Natural killer cell (primary cell): ENCODE results near the gene PTGES3L. TPM values are rescaled to one million over a fixed set of nuclear protein-coding genes. Genes with fewer than 3 reads are reported as not detected.

Source experiments
- ATAC-seq, 3 donors: fragments of 150-1000 bp in 2 of 3; fragments of 200-7000 bp in 1 of 3; cut with Tn5 transposase; 1 replicate in 1 of 3; 2 replicates in 2 of 3; pipeline ENCODE4 v1.10.0; 2021; ENCODE audit warnings: mild to moderate bottlenecking in 2 of 3, moderate library complexity in 2 of 3
- DNase-seq, 2 donors: peaks; one replicate each; pipeline versions ENCODE4 v3.0.0 to v3.0.0-alpha.2; 2013 to 2021; ENCODE audit warnings: mixed read lengths in 1 of 2
- H3K27ac ChIP-seq: one replicate; pipeline ENCODE4 v1.5.1; 2013; ENCODE audit warnings: mild to moderate bottlenecking, low read length
- H3K27me3 ChIP-seq: one replicate; pipeline ENCODE4 v1.6.1; 2013; ENCODE audit warnings: low read length; ENCODE audit not compliant: control insufficient read depth, insufficient read depth
- H3K36me3 ChIP-seq: one replicate; pipeline ENCODE4 v1.6.1; 2013; ENCODE audit warnings: low read length; ENCODE audit not compliant: control insufficient read depth, insufficient read depth
- H3K4me1 ChIP-seq: one replicate; pipeline ENCODE4 v1.6.1; 2013; ENCODE audit warnings: low read length; ENCODE audit not compliant: control insufficient read depth, insufficient read depth
- H3K4me3 ChIP-seq: one replicate; pipeline ENCODE4 v1.5.1; 2013; ENCODE audit warnings: low read length
- H3K9me3 ChIP-seq: one replicate; pipeline ENCODE4 v1.6.1; 2013; ENCODE audit warnings: low read length; ENCODE audit not compliant: control insufficient read depth, insufficient read depth
- H3K27ac Mint-ChIP-seq, 2 donors: one replicate each; pipeline ENCODE4 v1.8.0; 2022; ENCODE audit warnings: mild to moderate bottlenecking in 2 of 2, mixed read lengths in 2 of 2, moderate library complexity in 1 of 2
- H3K27me3 Mint-ChIP-seq, 2 donors: one replicate each; pipeline ENCODE4 v1.8.0; 2022; ENCODE audit warnings: low read depth in 2 of 2, mixed read lengths in 2 of 2
- H3K36me3 Mint-ChIP-seq: one replicate; pipeline ENCODE4 v1.8.0; 2022; ENCODE audit warnings: mixed read lengths
- H3K4me1 Mint-ChIP-seq, 2 donors: one replicate each; pipeline ENCODE4 v1.8.0; 2022; ENCODE audit warnings: mixed read lengths in 2 of 2
- H3K4me3 Mint-ChIP-seq: one replicate; pipeline ENCODE4 v1.8.0; 2022; ENCODE audit warnings: mild to moderate bottlenecking, moderate library complexity, mixed read lengths
- H3K9me3 Mint-ChIP-seq, 2 donors: one replicate each; pipeline ENCODE4 v1.8.0; 2022; ENCODE audit warnings: mixed read lengths in 2 of 2
- WGBS: methylation state at CpG from one replicate; pipeline ENCODE4 v1.1.7; 2013; ENCODE audit warnings: missing lambda C conversion rate; ENCODE audit not compliant: insufficient coverage; 5-methylcytosine and 5-hydroxymethylcytosine counted together
- intact Hi-C: fragments of 100-400 bp; cut with micrococcal nuclease; formaldehyde crosslinking; loops from one replicate; pipeline ENCODE4 v1.14.2; 2022
- total RNA-seq, 4 donors: library from RNA; stranded (reverse); fragments of 120-200 nt in 1 of 4; gene quantifications; one replicate each; pipeline versions ENCODE4 v1.2.3 to v1.2.4, GENCODE V29; 2013 to 2022
- TF ChIP-seq, protein P1 (sequence below): fragments of 200-600 bp; IDR thresholded peaks from one replicate; pipeline ENCODE4 v1.8.0; 2022; ENCODE audit warnings: antibody characterized with exemption

Gene PTGES3L
- total RNA-seq, 3 donors from 2014 or later (not counting 1 experiment from before 2014, with no cell fraction given) = 0.53 to 0.87 TPM; not detected in 1

DNA sequence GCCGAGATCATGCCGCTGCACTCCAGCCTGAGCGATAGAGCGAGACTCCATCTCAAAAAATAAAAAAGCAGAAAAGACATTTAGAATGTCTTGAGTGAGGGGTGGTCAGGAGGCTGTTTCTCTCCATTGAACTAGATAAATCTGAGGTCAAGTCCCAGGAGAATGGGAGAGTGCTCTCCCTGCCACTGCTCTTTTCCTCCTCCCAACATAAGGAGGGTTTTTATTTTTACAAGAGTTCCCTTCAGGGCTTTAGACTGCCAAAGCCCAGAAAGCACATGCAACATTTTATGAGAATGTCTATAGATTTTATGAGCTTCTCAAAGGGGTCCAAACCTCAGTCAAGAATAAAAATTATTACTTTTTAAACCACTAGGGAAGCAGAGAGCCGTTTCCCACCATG is 46.7 kb upstream of the PTGES3L start:
- DNase-seq (peak in 1 of 2 donors; percentile 39), ATAC-seq (no peak)
- no peak overlapping the region for H3K4me3 ChIP-seq
- peaks cover 25% of the 10 kb centered on the region for H3K4me1 ChIP-seq
- TF ChIP-seq, protein P1, sequence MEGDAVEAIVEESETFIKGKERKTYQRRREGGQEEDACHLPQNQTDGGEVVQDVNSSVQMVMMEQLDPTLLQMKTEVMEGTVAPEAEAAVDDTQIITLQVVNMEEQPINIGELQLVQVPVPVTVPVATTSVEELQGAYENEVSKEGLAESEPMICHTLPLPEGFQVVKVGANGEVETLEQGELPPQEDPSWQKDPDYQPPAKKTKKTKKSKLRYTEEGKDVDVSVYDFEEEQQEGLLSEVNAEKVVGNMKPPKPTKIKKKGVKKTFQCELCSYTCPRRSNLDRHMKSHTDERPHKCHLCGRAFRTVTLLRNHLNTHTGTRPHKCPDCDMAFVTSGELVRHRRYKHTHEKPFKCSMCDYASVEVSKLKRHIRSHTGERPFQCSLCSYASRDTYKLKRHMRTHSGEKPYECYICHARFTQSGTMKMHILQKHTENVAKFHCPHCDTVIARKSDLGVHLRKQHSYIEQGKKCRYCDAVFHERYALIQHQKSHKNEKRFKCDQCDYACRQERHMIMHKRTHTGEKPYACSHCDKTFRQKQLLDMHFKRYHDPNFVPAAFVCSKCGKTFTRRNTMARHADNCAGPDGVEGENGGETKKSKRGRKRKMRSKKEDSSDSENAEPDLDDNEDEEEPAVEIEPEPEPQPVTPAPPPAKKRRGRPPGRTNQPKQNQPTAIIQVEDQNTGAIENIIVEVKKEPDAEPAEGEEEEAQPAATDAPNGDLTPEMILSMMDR = no peak
- H3K4me1 Mint-ChIP-seq = peaks cover 10 to 19% of the 10 kb centered on the region in 2 donors
- H3K36me3 ChIP-seq = no peaks in the 10 kb centered on the region
- no peaks in the 10 kb centered on the region for H3K9me3 Mint-ChIP-seq
- H3K27me3 Mint-ChIP-seq = no peaks in the 10 kb centered on the region
- WGBS = 61% methylated on average over 2 of the region's 5 CpGs
- H3K27ac Mint-ChIP-seq = peak overlapping the region in 1 of 2 donors; percentile 14
- H3K27me3 ChIP-seq = no peaks in the 10 kb centered on the region
- no peaks in the 10 kb centered on the region for H3K9me3 ChIP-seq
- H3K27ac ChIP-seq = no peak overlapping the region
- H3K36me3 Mint-ChIP-seq = no peaks in the 10 kb centered on the region
- H3K4me3 Mint-ChIP-seq = peak overlapping the region; percentile 35
- intact Hi-C loops = loop anchor here (10.0 kb wide), 3 partner anchors 98 to 338 kb away; partner anchors contain the start of gene BRCA1

DNA sequence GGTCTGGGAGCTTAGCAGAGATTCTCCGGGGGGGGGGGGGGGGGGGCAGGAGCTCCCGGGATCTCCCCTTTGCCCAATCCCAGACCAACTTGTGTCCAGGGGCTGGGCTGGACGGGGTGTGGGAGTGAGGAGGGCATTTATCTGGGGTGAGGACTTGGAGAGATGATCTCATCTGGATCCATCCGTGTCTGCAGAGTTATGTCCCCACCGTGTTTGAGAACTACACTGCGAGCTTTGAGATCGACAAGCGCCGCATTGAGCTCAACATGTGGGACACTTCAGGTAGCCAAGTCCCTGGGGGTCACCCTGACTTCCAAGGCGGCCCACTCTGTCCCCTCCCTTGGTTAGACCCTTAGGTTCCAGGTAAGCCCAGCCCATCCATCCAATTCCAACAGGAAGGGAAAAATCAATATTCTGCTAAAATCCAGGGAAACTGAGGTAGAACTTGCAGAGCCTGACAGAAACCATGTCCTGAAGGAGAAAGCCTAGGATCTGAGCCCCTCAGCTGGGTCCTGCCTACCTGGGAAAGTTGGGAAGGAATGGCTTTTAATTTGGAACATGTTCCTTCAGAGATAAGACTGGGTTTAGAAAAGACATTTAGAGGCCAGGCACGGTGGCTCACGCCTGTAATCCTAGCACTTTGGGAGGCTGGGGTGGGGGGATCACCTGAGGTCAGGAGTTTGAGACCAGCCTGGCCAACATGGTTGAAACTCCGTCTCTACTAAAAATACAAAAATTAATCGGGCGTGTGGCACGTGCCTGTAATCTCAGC is 46.1 kb upstream of the PTGES3L start:
- TF ChIP-seq, protein P1 = no peak
- 77% methylated on average over 15 of the region's 16 CpGs for WGBS
- no peaks in the 10 kb centered on the region for H3K27me3 Mint-ChIP-seq
- DNase-seq (peak in 1 of 2 donors; percentile 34), ATAC-seq (no peak)
- Histone ChIP-seq H3K4me3 (no peak overlapping the region), H3K27ac (no peak overlapping the region), H3K4me1 (peaks cover 32% of the 10 kb centered on the region), H3K9me3 (no peaks in the 10 kb centered on the region), H3K36me3 (no peaks in the 10 kb centered on the region), H3K27me3 (no peaks in the 10 kb centered on the region)
- intact Hi-C loops = loop anchor here (2.0 to 10.0 kb wide), 4 partner anchors 99 to 457 kb away; partner anchors contain the start of genes BRCA1 and DHX8
- no peaks in the 10 kb centered on the region for H3K36me3 Mint-ChIP-seq
- H3K9me3 Mint-ChIP-seq = no peaks in the 10 kb centered on the region
- peak overlapping the region; percentile 82 for H3K4me3 Mint-ChIP-seq
- peaks cover 10 to 22% of the 10 kb centered on the region in 2 donors for H3K4me1 Mint-ChIP-seq
- H3K27ac Mint-ChIP-seq = peak overlapping the region in 1 of 2 donors; percentile 95

DNA sequence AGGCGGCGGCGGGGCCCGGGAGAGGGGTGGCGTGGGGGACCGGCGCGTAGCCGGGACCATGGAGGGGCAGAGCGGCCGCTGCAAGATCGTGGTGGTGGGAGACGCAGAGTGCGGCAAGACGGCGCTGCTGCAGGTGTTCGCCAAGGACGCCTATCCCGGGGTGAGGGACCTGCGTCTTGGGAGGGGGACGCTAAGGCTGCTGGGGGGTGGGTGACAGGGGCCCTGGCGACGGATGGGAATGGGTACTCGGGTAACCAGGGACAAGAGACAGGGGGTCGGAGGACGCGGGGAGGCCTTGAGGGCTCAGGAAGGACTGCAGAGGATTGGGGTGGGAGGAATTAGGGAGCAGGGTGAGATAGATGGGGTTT is 45.4 kb upstream of the PTGES3L start:
- intact Hi-C loops = loop anchor here (2.0 to 10.0 kb wide), 4 partner anchors 100 to 458 kb away; partner anchors contain the start of genes BRCA1 and DHX8
- ATAC-seq (no peak), DNase-seq (no peak)
- H3K4me3 ChIP-seq = peak overlapping the region; percentile 18
- Mint-ChIP-seq H3K27ac (peak overlapping the region; percentile 81 to 95), H3K4me1 (peaks cover 10 to 26% of the 10 kb centered on the region in 2 donors), H3K4me3 (peak overlapping the region; percentile 82), H3K27me3 (no peaks in the 10 kb centered on the region), H3K9me3 (no peaks in the 10 kb centered on the region), H3K36me3 (no peaks in the 10 kb centered on the region)
- TF ChIP-seq, protein P1 = no peak
- H3K27me3 ChIP-seq = no peaks in the 10 kb centered on the region
- no peaks in the 10 kb centered on the region for H3K36me3 ChIP-seq
- WGBS = 14% methylated on average over 27 of the region's 27 CpGs
- H3K4me1 ChIP-seq = peaks cover 34% of the 10 kb centered on the region
- no peak overlapping the region for H3K27ac ChIP-seq
- no peaks in the 10 kb centered on the region for H3K9me3 ChIP-seq
